ENCODE data around the gene CLINT1. TPM values are rescaled to one million over a fixed set of nuclear protein-coding genes. Genes with fewer than 3 reads are reported as not detected.

The CLINT1 gene
- total RNA-seq, 1 experiment from 2014 or later = 69.6 TPM

DNA sequence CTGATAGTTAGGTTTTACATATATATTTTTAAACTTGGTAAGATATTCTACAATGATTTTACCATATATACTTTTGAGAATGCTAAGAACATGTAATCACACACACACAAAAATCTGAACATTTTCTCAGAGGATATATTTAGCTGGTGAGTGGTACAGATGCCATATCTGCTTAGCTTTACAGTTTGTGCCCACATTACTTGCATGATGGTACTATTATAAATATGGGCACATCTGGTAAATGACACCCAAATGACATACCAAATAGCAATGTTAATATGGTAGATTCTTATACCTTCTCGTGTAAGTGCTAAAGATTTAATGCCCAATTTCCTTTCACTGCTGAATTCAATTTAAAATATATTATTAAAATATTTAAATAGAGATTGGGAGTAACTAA is 58.8 kb downstream of the CLINT1 start:
- DNase-seq (ENCODE audit: low spot score) = no peak
- Histone ChIP-seq H3K9me3 (ENCODE audit: low read depth, low read length, poor library complexity, severe bottlenecking) (no peaks in the 10 kb centered on the region), H3K4me1 (ENCODE audit: insufficient read depth, low read length, poor library complexity, severe bottlenecking) (no peaks in the 10 kb centered on the region), H3K27ac (ENCODE audit: low read depth, low read length, poor library complexity, severe bottlenecking) (no peak overlapping the region), H3K36me3 (ENCODE audit: insufficient read depth, low read length, poor library complexity, severe bottlenecking) (peaks cover 16% of the 10 kb centered on the region), H3K27me3 (replicated peaks; ENCODE audit: insufficient read depth, low read depth, low read length, poor library complexity) (no peaks in the 10 kb centered on the region), H3K4me3 (ENCODE audit: low read depth, low read length, poor library complexity, severe bottlenecking) (no peak overlapping the region)
- POLR2A ChIA-PET (ENCODE audit: low non-redundant PET) = no interaction called here
- no peak for TF ChIP-seq CTCF (conservative IDR thresholded peaks at IDR 0.05; ENCODE audit: low read depth, low read length)
- TF ChIP-seq EZH2 (IDR thresholded peaks at IDR 0.05; ENCODE audit: borderline replicate concordance, low read depth, low read length, poor library complexity, severe bottlenecking) = no peak
- intact Hi-C loops (cut with micrococcal nuclease; ENCODE audit: unreplicated experiment) = no loop called here
- CTCF ChIA-PET = no interaction called here
- BruUV-seq (replicated peaks) = no TSS peak

GRCh38 chr5:157799578-157799977 is 59.4 kb downstream of the CLINT1 start:
- POLR2A ChIA-PET (ENCODE audit: low non-redundant PET) = no interaction called here
- no TSS peak for BruUV-seq (replicated peaks)
- CTCF ChIA-PET = no interaction called here
- H3K27ac ChIP-seq (ENCODE audit: low read depth, low read length, poor library complexity, severe bottlenecking) = no peak overlapping the region
- H3K9me3 ChIP-seq (ENCODE audit: low read depth, low read length, poor library complexity, severe bottlenecking) = no peaks in the 10 kb centered on the region
- peaks cover 12% of the 10 kb centered on the region for H3K36me3 ChIP-seq (ENCODE audit: insufficient read depth, low read length, poor library complexity, severe bottlenecking)
- TF ChIP-seq CTCF (conservative IDR thresholded peaks at IDR 0.05; ENCODE audit: low read depth, low read length) (no peak), EZH2 (IDR thresholded peaks at IDR 0.05; ENCODE audit: borderline replicate concordance, low read depth, low read length, poor library complexity, severe bottlenecking) (no peak)
- no peaks in the 10 kb centered on the region for H3K27me3 ChIP-seq (replicated peaks; ENCODE audit: insufficient read depth, low read depth, low read length, poor library complexity)
- no peak overlapping the region for H3K4me3 ChIP-seq (ENCODE audit: low read depth, low read length, poor library complexity, severe bottlenecking)
- DNase-seq (ENCODE audit: low spot score) = no peak
- no peaks in the 10 kb centered on the region for H3K4me1 ChIP-seq (ENCODE audit: insufficient read depth, low read length, poor library complexity, severe bottlenecking)
- intact Hi-C loops (cut with micrococcal nuclease; ENCODE audit: unreplicated experiment) = no loop called here

DNA sequence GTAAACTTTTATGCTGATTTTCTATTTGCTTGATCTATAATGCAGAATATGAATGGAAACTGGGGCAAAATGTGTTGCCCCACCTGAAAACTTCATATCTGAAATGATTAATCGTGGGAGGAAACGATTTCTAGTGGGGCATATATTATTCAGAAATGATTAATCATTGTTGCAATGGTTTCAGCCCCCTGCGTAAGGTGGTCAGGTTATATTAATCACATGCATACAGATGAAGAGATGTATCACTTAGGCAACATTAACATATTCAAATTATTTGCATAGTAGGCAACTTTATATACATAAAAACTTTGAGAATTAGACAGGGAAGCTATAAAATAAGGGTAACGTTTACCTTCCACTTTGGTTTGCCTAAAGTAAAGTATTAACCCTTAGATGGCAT is 65.6 kb downstream of the CLINT1 start:
- H3K36me3 ChIP-seq (ENCODE audit: insufficient read depth, low read length, poor library complexity, severe bottlenecking) = no peaks in the 10 kb centered on the region
- H3K9me3 ChIP-seq (ENCODE audit: low read depth, low read length, poor library complexity, severe bottlenecking) = no peaks in the 10 kb centered on the region
- CTCF ChIA-PET = no interaction called here
- POLR2A ChIA-PET (ENCODE audit: low non-redundant PET) = no interaction called here
- no peak for DNase-seq (ENCODE audit: low spot score)
- H3K27me3 ChIP-seq (replicated peaks; ENCODE audit: insufficient read depth, low read depth, low read length, poor library complexity) = no peaks in the 10 kb centered on the region
- H3K27ac ChIP-seq (ENCODE audit: low read depth, low read length, poor library complexity, severe bottlenecking) = no peak overlapping the region
- no TSS peak for BruUV-seq (replicated peaks)
- H3K4me3 ChIP-seq (ENCODE audit: low read depth, low read length, poor library complexity, severe bottlenecking) = no peak overlapping the region
- H3K4me1 ChIP-seq (ENCODE audit: insufficient read depth, low read length, poor library complexity, severe bottlenecking) = no peaks in the 10 kb centered on the region
- no peak for TF ChIP-seq CTCF (conservative IDR thresholded peaks at IDR 0.05; ENCODE audit: low read depth, low read length)
- TF ChIP-seq EZH2 (IDR thresholded peaks at IDR 0.05; ENCODE audit: borderline replicate concordance, low read depth, low read length, poor library complexity, severe bottlenecking) = no peak
- intact Hi-C loops (cut with micrococcal nuclease; ENCODE audit: unreplicated experiment) = no loop called here
